Naive B cell (primary cell): ENCODE measurements around the gene VPS4A. TPM values are rescaled to one million over a fixed set of nuclear protein-coding genes. Genes with fewer than 3 reads are reported as not detected.

Experiments
- ATAC-seq, 2 donors: fragments of 150-1000 bp; cut with Tn5 transposase; 2 replicates each; pipeline ENCODE4 v1.10.0; 2021; ENCODE audit warnings: low read depth in 2 of 2, mild to moderate bottlenecking in 2 of 2, moderate library complexity in 2 of 2
- DNase-seq: peaks from one replicate; pipeline ENCODE4 v3.0.0; 2022
- H3K27ac Mint-ChIP-seq, 6 donors: one replicate each; pipeline ENCODE4 v1.8.0; 2020 to 2022; ENCODE audit warnings: mild to moderate bottlenecking in 6 of 6, mixed read lengths in 6 of 6, moderate library complexity in 5 of 6, inconsistent platforms in 2 of 6
- H3K27me3 Mint-ChIP-seq, 3 donors: one replicate each; pipeline ENCODE4 v1.8.0; 2021 to 2022; ENCODE audit warnings: mixed read lengths in 3 of 3, mild to moderate bottlenecking in 1 of 3
- H3K36me3 Mint-ChIP-seq, 2 donors: one replicate each; pipeline ENCODE4 v1.8.0; 2020 to 2022; ENCODE audit warnings: mixed read lengths in 2 of 2, inconsistent platforms in 1 of 2, mild to moderate bottlenecking in 1 of 2
- H3K4me1 Mint-ChIP-seq, 3 donors: one replicate each; pipeline ENCODE4 v1.8.0; 2020 to 2022; ENCODE audit warnings: mixed read lengths in 3 of 3, inconsistent platforms in 1 of 3, mild to moderate bottlenecking in 1 of 3, moderate library complexity in 1 of 3
- H3K4me3 Mint-ChIP-seq, 8 donors: one replicate each; pipeline ENCODE4 v1.8.0; 2020 to 2022; ENCODE audit warnings: mild to moderate bottlenecking in 8 of 8, mixed read lengths in 8 of 8, moderate library complexity in 8 of 8, inconsistent platforms in 2 of 8
- H3K9me3 Mint-ChIP-seq, 7 donors: one replicate each; pipeline ENCODE4 v1.8.0; 2020 to 2022; ENCODE audit warnings: mixed read lengths in 7 of 7, mild to moderate bottlenecking in 5 of 7, inconsistent platforms in 2 of 7, moderate library complexity in 1 of 7
- polyA plus RNA-seq, 6 donors: library from polyadenylated mRNA; unstranded; fragments of 300-500 nt; fragmentation: Illumina TruSeq; gene quantifications; one replicate each; pipeline ENCODE4 v1.2.3, GENCODE V29; 2021; ENCODE audit warnings: low read depth in 6 of 6

The VPS4A gene
- polyA plus RNA-seq, 6 donors from 2014 or later: 22.2 to 35.1 (median 27.8) TPM

GRCh38 chr16:69367980-69368379 is 56.8 kb downstream of the VPS4A start:
- Mint-ChIP-seq H3K27me3 (no peaks in the 10 kb centered on the region), H3K27ac (peak overlapping the region in 4 of 6 donors; percentile 27 to 41 (median 32)), H3K4me1 (peaks cover 28 to 42% (median 38%) of the 10 kb centered on the region in 3 donors), H3K4me3 (peak overlapping the region in 1 of 8 donors; percentile 25), H3K36me3 (peaks cover 23 to 38% of the 10 kb centered on the region in 2 donors), H3K9me3 (peaks cover 0 to 2% (median 0%) of the 10 kb centered on the region in 7 donors)
- DNase-seq (no peak), ATAC-seq (no peak)

GRCh38 chr16:69368866-69369265 is 57.7 kb downstream of the VPS4A start:
- no peak for DNase-seq
- Mint-ChIP-seq H3K27ac (peak overlapping the region in 2 of 6 donors; percentile 10 to 87), H3K36me3 (peaks cover 23 to 38% of the 10 kb centered on the region in 2 donors)

GRCh38 chr16:69371564-69371963 is 60.4 kb downstream of the VPS4A start:
- peaks cover 17 to 24% of the 10 kb centered on the region in 2 donors for H3K36me3 Mint-ChIP-seq
- peak; percentile 94 to 96 for ATAC-seq
- H3K27ac Mint-ChIP-seq: peak overlapping the region; percentile 7 to 92 (median 88)
- H3K27me3 Mint-ChIP-seq: no peaks in the 10 kb centered on the region
- peak overlapping the region in 6 of 8 donors; percentile 59 to 90 (median 67) for H3K4me3 Mint-ChIP-seq
- DNase-seq: peak; percentile 31
- H3K4me1 Mint-ChIP-seq: peaks cover 24 to 46% (median 34%) of the 10 kb centered on the region in 3 donors
- peaks cover 0 to 2% (median 0%) of the 10 kb centered on the region in 7 donors for H3K9me3 Mint-ChIP-seq

More at GRCh38 chr16:69368866-69369265, 57.7 kb downstream of the VPS4A start:
- ATAC-seq: no peak
- Mint-ChIP-seq H3K4me1 (peaks cover 29 to 46% (median 36%) of the 10 kb centered on the region in 3 donors), H3K27me3 (no peaks in the 10 kb centered on the region), H3K4me3 (no peak overlapping the region), H3K9me3 (peaks cover 0 to 2% (median 0%) of the 10 kb centered on the region in 7 donors)

GRCh38 chr16:69373019-69373418 is 61.9 kb downstream of the VPS4A start:
- Mint-ChIP-seq H3K4me3 (no peak overlapping the region), H3K4me1 (peaks cover 30 to 46% (median 34%) of the 10 kb centered on the region in 3 donors), H3K27ac (peak overlapping the region in 3 of 6 donors; percentile 78 to 95 (median 87)), H3K36me3 (peaks cover 13 to 26% of the 10 kb centered on the region in 2 donors), H3K9me3 (peaks cover 0 to 2% (median 0%) of the 10 kb centered on the region in 7 donors), H3K27me3 (no peaks in the 10 kb centered on the region)
- ATAC-seq (no peak), DNase-seq (no peak)

Other genes starting within 250 kb of the VPS4A start
- under 1 TPM in 4 of 6 donors, not detected in 2; 0.08 to 0.48 (median 0.28) TPM for gene HAS3, start 205.7 kb upstream of the VPS4A start, polyA plus RNA-seq
- gene CHTF8, start 178.8 kb upstream of the VPS4A start, polyA plus RNA-seq: 100 to 1,000 TPM; 182 to 277 (median 241) TPM
- gene UTP4, start 178.7 kb upstream of the VPS4A start, polyA plus RNA-seq: 100 to 1,000 TPM in 1 of 6 donors, 10 to 100 TPM in 5; 45.1 to 103 (median 58.6) TPM
- gene SNTB2, start 124.2 kb upstream of the VPS4A start, polyA plus RNA-seq: 1 to 10 TPM; 2.4 to 7.1 (median 4.2) TPM
- 10 to 100 TPM in 3 of 6 donors, 1 to 10 TPM in 3; 8.7 to 16.0 (median 11.1) TPM for gene PDF, start 19.2 kb downstream of the VPS4A start, polyA plus RNA-seq
- 10 to 100 TPM; 25.4 to 57.1 (median 34.3) TPM for gene COG8, start 28.2 kb downstream of the VPS4A start, polyA plus RNA-seq
- gene NIP7, start 28.4 kb downstream of the VPS4A start, polyA plus RNA-seq: 10 to 100 TPM; 21.0 to 30.4 (median 23.7) TPM
- under 1 TPM in 1 of 6 donors, not detected in 5; 0.44 TPM for gene TMED6, start 40.4 kb downstream of the VPS4A start, polyA plus RNA-seq
- gene TERF2, start 74.7 kb downstream of the VPS4A start, polyA plus RNA-seq: 10 to 100 TPM; 18.5 to 33.6 (median 28.4) TPM
- 100 to 1,000 TPM in 5 of 6 donors, 10 to 100 TPM in 1; 68.3 to 107 (median 103) TPM for gene CYB5B, start 113.3 kb downstream of the VPS4A start, polyA plus RNA-seq